A549 (cell line): ENCODE data around the gene FAM78A. TPM values are rescaled to one million over a fixed set of nuclear protein-coding genes. Genes with fewer than 3 reads are reported as not detected.
"Not testable (repeated sequence)": the region's sequence is repeated elsewhere in the genome, so short reads cannot be mapped to it uniquely, and the experiment has no call there.

Experiments used
- ATAC-seq, 2 experiments: fragments of 200-7000 bp in 1 of 2; fragments of >200 bp in 1 of 2; cut with Nextera tagmentation in 1 of 2; cut with Tn5 transposase in 1 of 2; 3 replicates each; pipeline versions ENCODE4 v1.8.0 to v1.9.1; 2018 to 2020; ENCODE audit warnings: mild to moderate bottlenecking in 1 of 2, moderate library complexity in 1 of 2
- CTCF ChIA-PET: fragments of 300-600 bp; sonication (Branson Sonifier 250); formaldehyde crosslinking; extraction: SDS; loops from one replicate; lab custom pipeline; 2021; ENCODE audit warnings: antibody characterized with exemption, inconsistent platforms; lab: Yijun Ruan, JAX
- POLR2A ChIA-PET: fragments of 350-600 bp; formaldehyde crosslinking; extraction: SDS; loops from one replicate; lab custom pipeline; 2021; ENCODE audit warnings: antibody characterized with exemption, inconsistent platforms; lab: Yijun Ruan, JAX
- DNase-seq, 2 experiments: peaks; one replicate each; pipeline versions ENCODE4 v3.0.0 to v3.0.0-alpha.2; 2011 to 2016; ENCODE audit warnings: low read depth in 1 of 2, low spot score in 1 of 2
- FAIRE-seq: peaks from 2 replicates; lab custom pipeline; 2011; peaks lifted over from hg19 to GRCh38; lab: Jason Lieb, UNC
- H3K27ac ChIP-seq, 2 experiments: fragments of >200 bp; sonication (Bioruptor Twin); formaldehyde crosslinking; 3 replicates each; pipeline ENCODE4 v1.5.1; 2016 to 2017
- H3K4me1 ChIP-seq: fragments of >200 bp; sonication (Bioruptor Twin); formaldehyde crosslinking; 3 replicates; pipeline ENCODE4 v1.6.1; 2016
- H3K4me2 ChIP-seq: fragments of >200 bp; sonication (Bioruptor Twin); formaldehyde crosslinking; 3 replicates; pipeline ENCODE4 v1.6.1; 2016
- H3K4me3 ChIP-seq: fragments of >200 bp; sonication (Bioruptor Twin); formaldehyde crosslinking; 3 replicates; pipeline ENCODE4 v1.5.1; 2016
- H3K9me3 ChIP-seq: fragments of >200 bp; sonication (Bioruptor Twin); formaldehyde crosslinking; 3 replicates; pipeline ENCODE4 v1.6.1; 2016
- BCL3 ChIP-seq: fragments of >200 bp; sonication (Bioruptor Twin); formaldehyde crosslinking; IDR thresholded peaks from 3 replicates; pipeline ENCODE4 v1.6.1; 2016
- EHF ChIP-seq: fragments of 250-450 bp; sonication (Bioruptor Pico); IDR thresholded peaks from 2 replicates; pipeline ENCODE4 v1.5.0; 2020; ENCODE audit warnings: mild to moderate bottlenecking
- EHMT2 ChIP-seq: fragments of 200-600 bp; sonication (generic); IDR thresholded peaks from 2 replicates; pipeline ENCODE4 v1.6.1; 2016; ENCODE audit warnings: antibody characterized with exemption, low read depth, mild to moderate bottlenecking, moderate library complexity
- KDM1A ChIP-seq: fragments of 200-600 bp; sonication (generic); IDR thresholded peaks from 2 replicates; pipeline ENCODE4 v1.6.1; 2016; ENCODE audit warnings: low read depth, mild to moderate bottlenecking
- NR3C1 ChIP-seq: fragments of >200 bp; sonication (Bioruptor Twin); formaldehyde crosslinking; IDR thresholded peaks from 3 replicates; pipeline ENCODE4 v1.6.1; 2017
- POLR2AphosphoS2 ChIP-seq: conservative IDR thresholded peaks from 2 replicates; pipeline ENCODE4 v1.6.1; 2012; ENCODE audit warnings: low read length, improper control_type of control experiment, inconsistent platforms
- RCOR1 ChIP-seq: fragments of 150-350 bp; IDR thresholded peaks from 2 replicates; pipeline ENCODE4 v1.6.1; 2014; ENCODE audit warnings: antibody characterized with exemption, low read length, low read depth
- REST ChIP-seq: fragments of 200-600 bp; sonication (generic); IDR thresholded peaks from 2 replicates; pipeline ENCODE4 v1.6.1; 2016; ENCODE audit warnings: antibody characterized with exemption, mild to moderate bottlenecking, moderate library complexity
- ZFP36 ChIP-seq: fragments of 450-650 bp; IDR thresholded peaks from 2 replicates; pipeline ENCODE4 v1.6.1; 2014; ENCODE audit warnings: borderline replicate concordance; ENCODE audit not compliant: partially characterized antibody
- WGBS: methylation state at CpG from one replicate; pipeline ENCODE4 v1.1.6; 2017; ENCODE audit errors: missing lambda C conversion rate; 5-methylcytosine and 5-hydroxymethylcytosine counted together
- polyA plus RNA-seq, 4 experiments: library from polyadenylated mRNA; depleted of rRNA in 3 of 4; stranded (reverse); fragments of >200 nt; fragmentation: RNase III in 1 of 4; extraction: RNeasy Plus Mini Kit Qiagen cat#74134 plus additional on column Dnase treatment in 1 of 4; gene quantifications; 2 replicates in 3 of 4; 3 replicates in 1 of 4; pipeline ENCODE4 v1.2.3, GENCODE V29; 2011 to 2017
- TF ChIP-seq, protein P1 (sequence below): IDR thresholded peaks from 2 replicates; pipeline ENCODE4 v1.6.1; 2012

The FAM78A gene
- polyA plus RNA-seq, 2 of the 4 experiments (the other 2 are of a cell fraction): 0.44 to 0.50 TPM

GRCh38 chr9:131214876-131215275 is 61.4 kb downstream of the FAM78A start (continued):
- TF ChIP-seq REST (no peak), EHMT2 (no peak), EHF (CRISPR knock-in tag) (no peak), NR3C1 (no peak), POLR2AphosphoS2 (no peak), ZFP36 (no peak), BCL3 (no peak), RCOR1 (no peak)
- TF ChIP-seq, protein P1, sequence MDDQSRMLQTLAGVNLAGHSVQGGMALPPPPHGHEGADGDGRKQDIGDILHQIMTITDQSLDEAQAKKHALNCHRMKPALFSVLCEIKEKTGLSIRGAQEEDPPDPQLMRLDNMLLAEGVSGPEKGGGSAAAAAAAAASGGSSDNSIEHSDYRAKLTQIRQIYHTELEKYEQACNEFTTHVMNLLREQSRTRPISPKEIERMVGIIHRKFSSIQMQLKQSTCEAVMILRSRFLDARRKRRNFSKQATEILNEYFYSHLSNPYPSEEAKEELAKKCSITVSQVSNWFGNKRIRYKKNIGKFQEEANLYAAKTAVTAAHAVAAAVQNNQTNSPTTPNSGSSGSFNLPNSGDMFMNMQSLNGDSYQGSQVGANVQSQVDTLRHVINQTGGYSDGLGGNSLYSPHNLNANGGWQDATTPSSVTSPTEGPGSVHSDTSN: no peak

- no peak for TF ChIP-seq KDM1A
- ChIA-PET POLR2A (interaction anchor here (0.6 kb wide), 1 partner anchor 21 kb away, joined by 3 read pairs; no protein-coding TSS in a partner anchor), CTCF (interaction anchor here (0.8 to 3.5 kb wide), 4 partner anchors 15 to 122 kb away, joined by 3 to 13 read pairs (median 10); no protein-coding TSS in a partner anchor)
- Histone ChIP-seq H3K9me3 (no peaks in the 10 kb centered on the region), H3K4me2 (no peak overlapping the region), H3K27ac (no peak overlapping the region), H3K4me3 (no peak overlapping the region), H3K4me1 (no peaks in the 10 kb centered on the region)
- ATAC-seq (no peak), DNase-seq (no peak), FAIRE-seq (no peak)
- WGBS: 86% methylated on average over 7 of the region's 7 CpGs
These were observed 61.9 kb downstream of the FAM78A start for GRCh38 chr9:131214286-131214856.

DNA sequence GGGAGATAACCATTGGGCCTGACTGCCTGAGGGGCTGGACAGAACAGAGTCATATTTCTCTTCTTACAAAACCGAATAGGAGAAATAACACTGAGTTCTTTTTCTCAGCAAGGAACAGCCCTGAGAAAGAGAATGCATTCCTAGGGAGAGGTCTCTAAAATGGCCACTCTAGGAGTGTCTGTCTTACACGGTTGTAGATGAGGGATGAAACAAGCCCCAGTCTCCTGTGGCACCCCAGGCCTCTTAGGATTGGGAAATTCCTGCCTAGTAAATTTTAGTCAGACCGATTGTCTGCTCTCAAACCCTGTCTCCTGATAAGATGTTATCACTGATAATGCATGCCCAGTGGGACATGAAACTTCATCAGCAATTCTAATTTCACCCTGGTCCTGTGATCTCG is 64.4 kb downstream of the FAM78A start:
- 80% methylated on average over 4 of the region's 4 CpGs for WGBS
- H3K9me3 ChIP-seq, ATAC-seq, DNase-seq, H3K4me2 ChIP-seq, H3K27ac ChIP-seq, H3K4me3 ChIP-seq, FAIRE-seq, POLR2A ChIA-PET, H3K4me1 ChIP-seq: not testable (repeated sequence)
- CTCF ChIA-PET: interaction anchor here (3.3 kb wide), 1 partner anchor 125 kb away, joined by 11 read pairs; no protein-coding TSS in a partner anchor

Other genes starting within 250 kb of the FAM78A start
- gene AIF1L, start 180.0 kb downstream of the FAM78A start, polyA plus RNA-seq (2011; rRNA removed): 1.7 and 2.8 TPM in 2 replicates
- 1.6 to 1.8 TPM (median 1.7 TPM) in 3 replicates for gene AIF1L, start 180.0 kb downstream of the FAM78A start, polyA plus RNA-seq (2017; fragmentation: RNase III; extraction: RNeasy Plus Mini Kit Qiagen cat#74134 plus additional on column Dnase treatment)
- gene NUP214, start 150.9 kb downstream of the FAM78A start, polyA plus RNA-seq (2011; rRNA removed): 14.4 and 25.8 TPM in 2 replicates
- gene NUP214, start 150.9 kb downstream of the FAM78A start, polyA plus RNA-seq (2017; fragmentation: RNase III; extraction: RNeasy Plus Mini Kit Qiagen cat#74134 plus additional on column Dnase treatment): 18.5 to 21.2 TPM (median 19.3 TPM) in 3 replicates
- 0.08 TPM in 1 of 2 replicates, not detected in the other for gene PLPP7, start 13.2 kb upstream of the FAM78A start, polyA plus RNA-seq (2011; rRNA removed)
- gene PLPP7, start 13.2 kb upstream of the FAM78A start, polyA plus RNA-seq (2017; fragmentation: RNase III; extraction: RNeasy Plus Mini Kit Qiagen cat#74134 plus additional on column Dnase treatment): not detected in 3 replicates
- gene PRRC2B, start 117.6 kb upstream of the FAM78A start, polyA plus RNA-seq (2011; rRNA removed): 35.6 and 57.0 TPM in 2 replicates
- gene PRRC2B, start 117.6 kb upstream of the FAM78A start, polyA plus RNA-seq (2017; fragmentation: RNase III; extraction: RNeasy Plus Mini Kit Qiagen cat#74134 plus additional on column Dnase treatment): 44.9 to 47.3 TPM (median 45.5 TPM) in 3 replicates
- gene POMT1, start 226.4 kb upstream of the FAM78A start, polyA plus RNA-seq (2011; rRNA removed): 16.5 and 19.2 TPM in 2 replicates
- gene POMT1, start 226.4 kb upstream of the FAM78A start, polyA plus RNA-seq (2017; fragmentation: RNase III; extraction: RNeasy Plus Mini Kit Qiagen cat#74134 plus additional on column Dnase treatment): 17.7 to 19.9 TPM (median 18.4 TPM) in 3 replicates